Measurements from ENCODE around the gene ZC3H7A. TPM values are rescaled to one million over a fixed set of nuclear protein-coding genes. Genes with fewer than 3 reads are reported as not detected.

Gene ZC3H7A
- total RNA-seq, 1 donor from 2014 or later = 25.6 TPM

GRCh38 chr16:11748404-11749254 lies 48.4 kb downstream of the ZC3H7A start:
- Histone ChIP-seq H3K4me1 (peaks cover 2% of the 10 kb centered on the region), H3K4me3 (no peak overlapping the region), H3K27me3 (ENCODE audit: low read depth) (no peaks in the 10 kb centered on the region), H3K36me3 (peaks cover 52% of the 10 kb centered on the region), H3K9me3 (replicated peaks) (no peaks in the 10 kb centered on the region), H3K27ac (replicated peaks) (no peak overlapping the region)
- DNase-seq = no peak
- TF ChIP-seq CTCF (IDR thresholded peaks at IDR 0.05; ENCODE audit: borderline replicate concordance) = no peak
- intact Hi-C loops (cut with micrococcal nuclease) = no loop called here

GRCh38 chr16:11747949-11748403 lies 49.1 kb downstream of the ZC3H7A start:
- Histone ChIP-seq H3K4me1 (peaks cover 8% of the 10 kb centered on the region), H3K27ac (replicated peaks) (no peak overlapping the region), H3K27me3 (ENCODE audit: low read depth) (no peaks in the 10 kb centered on the region), H3K36me3 (peaks cover 46% of the 10 kb centered on the region), H3K9me3 (replicated peaks) (no peaks in the 10 kb centered on the region), H3K4me3 (no peak overlapping the region)
- no peak for TF ChIP-seq CTCF (IDR thresholded peaks at IDR 0.05; ENCODE audit: borderline replicate concordance)
- DNase-seq = no peak
- intact Hi-C loops (cut with micrococcal nuclease) = no loop called here

- H3K36me3 ChIP-seq = peaks cover 7% of the 10 kb centered on the region
- peak overlapping the region; percentile 9 for H3K27ac ChIP-seq (replicated peaks)
- intact Hi-C loops (cut with micrococcal nuclease) = no loop called here
- H3K27me3 ChIP-seq (ENCODE audit: low read depth) = no peaks in the 10 kb centered on the region
- no peak for DNase-seq
- peaks cover 44% of the 10 kb centered on the region for H3K4me1 ChIP-seq
- H3K4me3 ChIP-seq = no peak overlapping the region
- no peaks in the 10 kb centered on the region for H3K9me3 ChIP-seq (replicated peaks)
- no peak for TF ChIP-seq CTCF (IDR thresholded peaks at IDR 0.05; ENCODE audit: borderline replicate concordance)
Measured at GRCh38 chr16:11744075-11744470, 53.0 kb downstream of the ZC3H7A start.

GRCh38 chr16:11743308-11744074 lies 53.6 kb downstream of the ZC3H7A start:
- H3K4me1 ChIP-seq = peaks cover 48% of the 10 kb centered on the region
- TF ChIP-seq CTCF (IDR thresholded peaks at IDR 0.05; ENCODE audit: borderline replicate concordance) = no peak

GRCh38 chr16:11742536-11743307 lies 54.3 kb downstream of the ZC3H7A start, which contains the start of gene TXNDC11:
TXNDC11 (minus strand) TSS chr16:11742857; CDS start chr16:11742730, 127 bp downstream.
- H3K36me3 ChIP-seq = no peaks in the 10 kb centered on the region
- H3K4me1 ChIP-seq = peaks cover 56% of the 10 kb centered on the region
- H3K27me3 ChIP-seq (ENCODE audit: low read depth) = no peaks in the 10 kb centered on the region
- H3K4me3 ChIP-seq = peak within 1 kb of the TSS; percentile 81
- H3K9me3 ChIP-seq (replicated peaks) = no peaks in the 10 kb centered on the region
- intact Hi-C loops (cut with micrococcal nuclease) = no loop called here
- peak; percentile 99 for DNase-seq
- H3K27ac ChIP-seq (replicated peaks) = peak within 1 kb of the TSS; percentile 98
- no peak for TF ChIP-seq CTCF (IDR thresholded peaks at IDR 0.05; ENCODE audit: borderline replicate concordance)

More at GRCh38 chr16:11743308-11744074, 53.6 kb downstream of the ZC3H7A start:
- no peaks in the 10 kb centered on the region for H3K27me3 ChIP-seq (ENCODE audit: low read depth)
- intact Hi-C loops (cut with micrococcal nuclease) = no loop called here
- H3K27ac ChIP-seq (replicated peaks) = peak overlapping the region; percentile 98
- no peak for DNase-seq
- no peaks in the 10 kb centered on the region for H3K9me3 ChIP-seq (replicated peaks)
- peaks cover under 1% of the 10 kb centered on the region for H3K36me3 ChIP-seq
- peak overlapping the region; percentile 81 for H3K4me3 ChIP-seq
